Heart left ventricle (tissue), 16 donors: ENCODE data around the gene ZNF346. TPM values are rescaled to one million over a fixed set of nuclear protein-coding genes. Genes with fewer than 3 reads are reported as not detected.
A peak's percentile ranks its signal among the peaks of the same experiment; 100 is the strongest.

Source experiments
- ATAC-seq, 4 donors: fragments of 200-7000 bp; cut with Tn5 transposase; one replicate each; pipeline ENCODE4 v1.9.1; 2020 to 2022; ENCODE audit warnings: moderate library complexity in 4 of 4, mild to moderate bottlenecking in 3 of 4, moderate number of reproducible peaks in 1 of 4
- DNase-seq, 5 donors: peaks; one replicate each; pipeline ENCODE4 v3.0.0-alpha.2; 2020
- H3K27ac ChIP-seq, 12 donors: fragments of 200-600 bp; sonication (generic) in 4 of 12; one replicate each; pipeline versions ENCODE4 v1.5.0 to v1.8.0; 2016 to 2022; ENCODE audit warnings: mild to moderate bottlenecking in 2 of 12
- H3K27me3 ChIP-seq, 9 donors: fragments of 200-600 bp; sonication (generic) in 2 of 9; one replicate each; pipeline versions ENCODE4 v1.5.1 to v1.8.0; 2016 to 2022; ENCODE audit warnings: mild to moderate bottlenecking in 3 of 9
- H3K36me3 ChIP-seq, 9 donors: fragments of 200-600 bp; sonication (generic) in 2 of 9; one replicate each; pipeline versions ENCODE4 v1.5.0 to v1.8.0; 2018 to 2022; ENCODE audit warnings: mild to moderate bottlenecking in 2 of 9
- H3K4me1 ChIP-seq, 12 donors: fragments of 200-600 bp; sonication (generic) in 4 of 12; one replicate each; pipeline versions ENCODE4 v1.5.0 to v1.8.0; 2016 to 2022; ENCODE audit warnings: mild to moderate bottlenecking in 3 of 12
- H3K4me3 ChIP-seq, 12 donors: fragments of 200-600 bp; sonication (generic) in 4 of 12; one replicate each; pipeline versions ENCODE4 v1.5.0 to v1.8.0; 2017 to 2022; ENCODE audit warnings: mild to moderate bottlenecking in 9 of 12, moderate library complexity in 4 of 12
- H3K9me3 ChIP-seq, 12 donors: fragments of 200-600 bp; sonication (generic) in 4 of 12; one replicate each; pipeline versions ENCODE4 v1.5.0 to v1.8.0; 2016 to 2022; ENCODE audit warnings: mild to moderate bottlenecking in 1 of 12
- CTCF ChIP-seq, 12 donors: fragments of 200-600 bp; sonication (generic) in 4 of 12; IDR thresholded peaks; one replicate each; pipeline versions ENCODE4 v1.5.0 to v1.8.0; 2018 to 2022; ENCODE audit warnings: antibody characterized with exemption in 12 of 12, mild to moderate bottlenecking in 5 of 12
- POLR2A ChIP-seq, 2 donors: fragments of 450-650 bp; IDR thresholded peaks; one replicate each; pipeline ENCODE4 v1.6.1; 2017; ENCODE audit warnings: antibody characterized with exemption in 2 of 2, mild to moderate bottlenecking in 2 of 2, moderate library complexity in 2 of 2
- WGBS, 4 donors: extraction: QIAGEN DNeasy Blood & Tissue Kit in 2 of 4; methylation state at CpG; one replicate each; pipeline versions ENCODE4 v1.1.5 to v1.1.7; 2013 to 2018; 5-methylcytosine and 5-hydroxymethylcytosine counted together
- intact Hi-C, 10 donors: fragments of 100-400 bp; cut with DNase I; formaldehyde crosslinking; loops; one replicate each; pipeline versions ENCODE4 v1.11.1 to v1.14.2; 2022
- polyA plus RNA-seq, 2 donors: library from polyadenylated mRNA; stranded (reverse); fragments of 200-250 nt; gene quantifications; one replicate each; pipeline ENCODE4 v1.2.3, GENCODE V29; 2013
- total RNA-seq, 9 donors: library from RNA; depleted of rRNA in 2 of 9; stranded (reverse); fragments of >200 nt in 2 of 9; fragmentation: NEBNext Ultra II Directional in 3 of 9; extraction: Animal tissue kit (Norgen Biotek cat#: 25700) in 3 of 9; gene quantifications; one replicate each; pipeline versions ENCODE4 v1.1.0 to v1.2.4, GENCODE V29; 2016 to 2023
- donor health status: ischemic (EF 13 %, LVEDD 7.1; RV severe dilation, severe dysfunction).
- donor health status: healthy with polysubstance abuse.
- donor health status: DM: no; HTN: yes; CAD: no.
- donor health status: DM: no; HTN: no; CAD: no.
- donor health status: ischemic (EF 25% LVEDD 6.9; RV normal size, moderate dysfunction).
- donor health status: ischemic (EF 25% LVEDD 5.7; RV mildly dilated, moderate dysfunction).
- donor health status: healthy.
- donor health status: DM: yes; HTN: yes; CAD: no.
- donor health status: ischemic (EF 35%, LVEDD 5.7; RV mildly dilated, moderate dysfunction).
- donor health status: nonischemic (EF 11% LVEDD 7.7; RV severe dilation, severe dysfunction).
- donor health status: DM: yes; HTN: yes; CAD: no.
- donor health status: PGD.
- donor health status: ischemic (EF 29% LVEDD 5.4; RV normal size, mild dysfunction).
- donor health status: nonischemic (EF 23%, LVEDD 6.1; RV moderate dilation, normal function).

Gene ZNF346
- total and polyA plus RNA-seq, 11 donors: 4.4 to 11.9 (median 7.5) TPM

- Histone ChIP-seq H3K4me1 (peaks cover 0 to 34% (median 14%) of the 10 kb centered on the region in 12 donors), H3K27ac (no peak overlapping the region), H3K27me3 (no peaks in the 10 kb centered on the region), H3K9me3 (no peaks in the 10 kb centered on the region), H3K4me3 (no peak overlapping the region), H3K36me3 (no peaks in the 10 kb centered on the region)
- intact Hi-C loops: no loop called here
- 94 to 96% (median 96%) methylated on average over 24 to 40 of the region's 40 CpGs for WGBS, 4 donors
- DNase-seq: no peak
- TF ChIP-seq CTCF (IDR thresholded peaks at IDR 0.05) (no peak), POLR2A (IDR thresholded peaks at IDR 0.05) (no peak)
- no peak for ATAC-seq
These were observed 70.7 kb downstream of the ZNF346 start for GRCh38 chr5:177093082-177093712.

- DNase-seq (no peak), ATAC-seq (no peak)
- intact Hi-C loops: no loop called here
- no peaks in the 10 kb centered on the region for H3K27me3 ChIP-seq
- H3K4me3 ChIP-seq: no peak overlapping the region
- WGBS, 4 donors: 94 to 98% (median 97%) methylated on average over 6 of the region's 6 CpGs
- no peaks in the 10 kb centered on the region for H3K36me3 ChIP-seq
- H3K27ac ChIP-seq: peak overlapping the region in 4 of 12 donors; percentile 17 to 50 (median 44)
- TF ChIP-seq POLR2A (IDR thresholded peaks at IDR 0.05) (no peak), CTCF (IDR thresholded peaks at IDR 0.05) (no peak)
- H3K4me1 ChIP-seq: peaks cover 0 to 34% (median 15%) of the 10 kb centered on the region in 12 donors
- H3K9me3 ChIP-seq: no peaks in the 10 kb centered on the region
These were observed 71.3 kb downstream of the ZNF346 start for GRCh38 chr5:177093803-177094202.

- WGBS, 4 donors: 35 to 64% (median 50%) methylated on average over 12 of the region's 12 CpGs
- Histone ChIP-seq H3K27ac (peak overlapping the region in 6 of 12 donors; percentile 12 to 50 (median 40)), H3K4me3 (peak overlapping the region in 1 of 12 donors; percentile 3), H3K4me1 (peaks cover 0 to 33% (median 15%) of the 10 kb centered on the region in 12 donors), H3K36me3 (no peaks in the 10 kb centered on the region), H3K27me3 (no peaks in the 10 kb centered on the region), H3K9me3 (no peaks in the 10 kb centered on the region)
- DNase-seq (peak; percentile 85 to 93 (median 89)), ATAC-seq (peak; percentile 70 to 88 (median 82))
- intact Hi-C loops: no loop called here
- TF ChIP-seq CTCF (IDR thresholded peaks at IDR 0.05) (no peak), POLR2A (IDR thresholded peaks at IDR 0.05) (no peak)
These were observed 72.0 kb downstream of the ZNF346 start for GRCh38 chr5:177094224-177095087.

GRCh38 chr5:177095088-177095669 is 72.7 kb downstream of the ZNF346 start:
- Histone ChIP-seq H3K4me1 (peaks cover 0 to 33% (median 15%) of the 10 kb centered on the region in 12 donors), H3K27me3 (no peaks in the 10 kb centered on the region), H3K36me3 (no peaks in the 10 kb centered on the region), H3K4me3 (peak overlapping the region in 1 of 12 donors; percentile 3), H3K27ac (peak overlapping the region in 6 of 12 donors; percentile 12 to 50 (median 40)), H3K9me3 (no peaks in the 10 kb centered on the region)
- ATAC-seq (no peak), DNase-seq (no peak)
- intact Hi-C loops: no loop called here
- WGBS, 4 donors: 81 to 85% (median 84%) methylated on average over 14 to 28 of the region's 28 CpGs
- no peak for TF ChIP-seq CTCF (IDR thresholded peaks at IDR 0.05)
- no peak for TF ChIP-seq POLR2A (IDR thresholded peaks at IDR 0.05)
